BJ (cell line): ENCODE data around the gene GPR32. TPM values are rescaled to one million over a fixed set of nuclear protein-coding genes. Genes with fewer than 3 reads are reported as not detected.

Experiments
- CTCF ChIA-PET: fragments of 350-600 bp; formaldehyde crosslinking; extraction: SDS; loops from one replicate; lab custom pipeline; 2021; ENCODE audit warnings: antibody characterized with exemption, inconsistent platforms; lab: Yijun Ruan, JAX
- POLR2A ChIA-PET: fragments of 300-600 bp; sonication (Branson Sonifier 250); formaldehyde crosslinking; extraction: SDS; loops from one replicate; lab custom pipeline; 2021; ENCODE audit warnings: antibody characterized with exemption; lab: Charles Lee
- DNase-seq: peaks from one replicate; pipeline ENCODE4 v3.0.0-alpha.2; 2011; ENCODE audit warnings: low read depth
- H3K27me3 ChIP-seq: 2 replicates; pipeline ENCODE4 v1.6.0; 2011; ENCODE audit warnings: low read length; ENCODE audit not compliant: control insufficient read depth, insufficient read depth
- H3K36me3 ChIP-seq: 2 replicates; pipeline ENCODE4 v1.5.1; 2011; ENCODE audit warnings: low read length; ENCODE audit not compliant: control insufficient read depth, insufficient read depth
- H3K4me3 ChIP-seq: 2 replicates; pipeline ENCODE4 v1.5.1; 2011; ENCODE audit warnings: low read depth, mild to moderate bottlenecking, control low read depth, low read length
- CTCF ChIP-seq: IDR thresholded peaks from 2 replicates; pipeline ENCODE4 v1.5.1; 2011; ENCODE audit warnings: low read depth, mild to moderate bottlenecking, control low read depth, inconsistent platforms, low read length, moderate library complexity; ENCODE audit not compliant: insufficient read depth
- polyA plus RNA-seq: library from polyadenylated mRNA; depleted of rRNA; stranded (reverse); fragments of >200 nt; gene quantifications from 2 replicates; pipeline ENCODE4 v1.2.3, GENCODE V29; 2011; rRNA removed
- small RNA-seq: library from RNA; depleted of rRNA; stranded (forward); fragments of <200 nt; gene quantifications from one replicate; pipeline ENCODE3, GENCODE V24; 2012; ENCODE audit warnings: low replicate concordance, low read depth; ENCODE audit not compliant: insufficient read length

The GPR32 gene
- polyA plus RNA-seq, 1 experiment: not detected

GRCh38 chr19:50819636-50820035 is 49.4 kb downstream of the GPR32 start:
- CTCF ChIA-PET: interaction anchor here (0.6 to 0.9 kb wide), 3 partner anchors 13 to 86 kb away, joined by 3 read pairs; no protein-coding TSS in a partner anchor
- TF ChIP-seq CTCF: no peak
- no peak overlapping the region for H3K4me3 ChIP-seq
- no peaks in the 10 kb centered on the region for H3K36me3 ChIP-seq
- DNase-seq: no peak
- H3K27me3 ChIP-seq: peaks cover 22% of the 10 kb centered on the region
- POLR2A ChIA-PET: no interaction called here

GRCh38 chr19:50820086-50820485 is 49.8 kb downstream of the GPR32 start:
- DNase-seq: no peak
- Histone ChIP-seq H3K27me3 (peaks cover 22% of the 10 kb centered on the region), H3K4me3 (no peak overlapping the region), H3K36me3 (no peaks in the 10 kb centered on the region)
- ChIA-PET POLR2A (no interaction called here), CTCF (interaction anchor here (0.6 kb wide), 1 partner anchor 13 kb away, joined by 3 read pairs; no protein-coding TSS in a partner anchor)
- no peak for TF ChIP-seq CTCF

GRCh38 chr19:50820549-50821247 is 50.4 kb downstream of the GPR32 start:
- CTCF ChIA-PET: interaction anchor here (0.6 kb wide), 1 partner anchor 12 kb away, joined by 3 read pairs; no protein-coding TSS in a partner anchor
- Histone ChIP-seq H3K36me3 (no peaks in the 10 kb centered on the region), H3K4me3 (no peak overlapping the region), H3K27me3 (peaks cover 22% of the 10 kb centered on the region)
- TF ChIP-seq CTCF: no peak
- DNase-seq: no peak
- POLR2A ChIA-PET: no interaction called here

GRCh38 chr19:50821248-50821612 is 51.0 kb downstream of the GPR32 start:
- no peak for DNase-seq
- Histone ChIP-seq H3K36me3 (no peaks in the 10 kb centered on the region), H3K4me3 (no peak overlapping the region), H3K27me3 (peaks cover 22% of the 10 kb centered on the region)
- ChIA-PET POLR2A (no interaction called here), CTCF (no interaction called here)
- TF ChIP-seq CTCF: no peak

Small RNAs within 50 kb of the gene (small RNA-seq; reads per million reads assigned to genes)
- 62.2 reads per million, percentile 89 among the genes with 10 or more reads in this experiment for gene SNORD88A
- not detected for gene SNORD88B
- not detected for gene SNORD88C

Other genes with a start within 250 kb of the GPR32 start
- 0.04 and 0.06 TPM in 2 replicates for gene LRRC4B, start 202.0 kb upstream of the GPR32 start, polyA plus RNA-seq
- gene SYT3, start 130.6 kb upstream of the GPR32 start, polyA plus RNA-seq: 0.11 TPM in 1 of 2 replicates, not detected in the other
- gene C19orf81, start 121.0 kb upstream of the GPR32 start, polyA plus RNA-seq: 0.47 and 0.59 TPM in 2 replicates
- 1.6 and 1.8 TPM in 2 replicates for gene SHANK1, start 50.7 kb upstream of the GPR32 start, polyA plus RNA-seq
- 82.0 and 136 TPM in 2 replicates for gene CLEC11A, start 47.1 kb upstream of the GPR32 start, polyA plus RNA-seq
- not detected in 2 replicates for gene ACP4, start 20.0 kb downstream of the GPR32 start, polyA plus RNA-seq
- gene KLK1, start 53.3 kb downstream of the GPR32 start, polyA plus RNA-seq: 0.15 and 0.17 TPM in 2 replicates
- not detected in 2 replicates for gene KLK15, start 63.1 kb downstream of the GPR32 start, polyA plus RNA-seq
- gene KLK3, start 84.5 kb downstream of the GPR32 start, polyA plus RNA-seq: not detected in 2 replicates
- not detected in 2 replicates for gene KLK2, start 103.0 kb downstream of the GPR32 start, polyA plus RNA-seq
- not detected in 2 replicates for gene KLK4, start 140.9 kb downstream of the GPR32 start, polyA plus RNA-seq
- gene KLK5, start 182.6 kb downstream of the GPR32 start, polyA plus RNA-seq: not detected in 2 replicates
- gene KLK6, start 199.1 kb downstream of the GPR32 start, polyA plus RNA-seq: not detected in 2 replicates
- not detected in 2 replicates for gene KLK7, start 213.5 kb downstream of the GPR32 start, polyA plus RNA-seq
- not detected in 2 replicates for gene KLK8, start 231.1 kb downstream of the GPR32 start, polyA plus RNA-seq
- not detected in 2 replicates for gene KLK10, start 249.2 kb downstream of the GPR32 start, polyA plus RNA-seq